ENCODE results near the gene CTNNA2.

GRCh38 chr2:79964966-79965365 is 452.1 kb downstream of the CTNNA2 start:
- TF ChIP-seq CTCF (IDR thresholded peaks at IDR 0.05) (no peak), POLR2A (IDR thresholded peaks at IDR 0.05) (no peak)

All from right lobe of liver (tissue), 4 donors.